Rectal smooth muscle tissue (tissue), 1 donor: ENCODE results near the gene C1QL1.

ENCODE experiments used
- H3K27ac ChIP-seq: one replicate; pipeline ENCODE4 v1.7.0; 2013; ENCODE audit warnings: low read depth, low read length, inconsistent platforms
- H3K27me3 ChIP-seq: one replicate; pipeline ENCODE4 v1.7.0; 2013; ENCODE audit warnings: low read length; ENCODE audit not compliant: control insufficient read depth, insufficient read depth
- H3K36me3 ChIP-seq: one replicate; pipeline ENCODE4 v1.7.0; 2013; ENCODE audit warnings: low read length; ENCODE audit not compliant: control insufficient read depth, insufficient read depth
- H3K4me1 ChIP-seq: one replicate; pipeline ENCODE4 v1.7.0; 2013; ENCODE audit warnings: low read length; ENCODE audit not compliant: control insufficient read depth, insufficient read depth
- H3K4me3 ChIP-seq: one replicate; pipeline ENCODE4 v1.7.0; 2013; ENCODE audit warnings: low read length
- H3K9ac ChIP-seq: one replicate; pipeline ENCODE4 v1.7.0; 2013; ENCODE audit warnings: low read length

C1QL1 gene

GRCh38 chr17:44968225-44969143, at the start of gene C1QL1:
TSS of gene C1QL1 (minus strand) at chr17:44968303. CDS start at chr17:44968048, 255 bp downstream.
- Histone ChIP-seq H3K9ac (no peak within 1 kb of the TSS), H3K27ac (no peak within 1 kb of the TSS), H3K36me3 (no peaks in the 10 kb centered on the region), H3K4me1 (peaks cover 7% of the 10 kb centered on the region), H3K27me3 (peaks cover 27% of the 10 kb centered on the region), H3K4me3 (peak within 1 kb of the TSS; percentile 78)

DNA sequence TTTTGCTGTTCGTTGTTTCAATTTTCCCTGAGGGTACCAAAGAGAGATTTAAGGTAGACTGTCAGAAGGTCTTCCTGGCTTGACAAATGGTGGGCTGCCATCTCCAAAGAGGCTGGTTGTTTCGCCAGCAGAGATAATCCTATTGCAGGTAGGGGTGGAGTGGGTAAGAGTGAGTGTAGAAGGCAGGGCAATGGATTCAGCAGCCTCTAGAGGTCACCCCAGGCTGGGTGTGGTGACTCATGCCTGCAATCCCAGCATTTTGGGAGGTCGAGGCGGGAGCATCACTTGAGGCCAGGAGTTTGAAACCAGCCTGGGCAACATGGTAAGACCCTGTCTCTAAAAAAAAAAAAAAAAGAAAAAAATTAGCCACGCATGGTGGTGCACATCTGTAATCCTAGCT, 48.7 kb upstream of the C1QL1 start:
- no peak overlapping the region for H3K4me3 ChIP-seq
- H3K9ac ChIP-seq = no peak overlapping the region
- H3K36me3 ChIP-seq = no peaks in the 10 kb centered on the region
- peaks cover 19% of the 10 kb centered on the region for H3K4me1 ChIP-seq
- H3K27ac ChIP-seq = no peak overlapping the region
- peaks cover 6% of the 10 kb centered on the region for H3K27me3 ChIP-seq

- Histone ChIP-seq H3K4me3 (no peak overlapping the region), H3K27me3 (peaks cover 4% of the 10 kb centered on the region), H3K9ac (no peak overlapping the region), H3K4me1 (peaks cover 14% of the 10 kb centered on the region), H3K27ac (no peak overlapping the region), H3K36me3 (no peaks in the 10 kb centered on the region)
Observed at GRCh38 chr17:45016237-45016636, 48.1 kb upstream of the C1QL1 start.

DNA sequence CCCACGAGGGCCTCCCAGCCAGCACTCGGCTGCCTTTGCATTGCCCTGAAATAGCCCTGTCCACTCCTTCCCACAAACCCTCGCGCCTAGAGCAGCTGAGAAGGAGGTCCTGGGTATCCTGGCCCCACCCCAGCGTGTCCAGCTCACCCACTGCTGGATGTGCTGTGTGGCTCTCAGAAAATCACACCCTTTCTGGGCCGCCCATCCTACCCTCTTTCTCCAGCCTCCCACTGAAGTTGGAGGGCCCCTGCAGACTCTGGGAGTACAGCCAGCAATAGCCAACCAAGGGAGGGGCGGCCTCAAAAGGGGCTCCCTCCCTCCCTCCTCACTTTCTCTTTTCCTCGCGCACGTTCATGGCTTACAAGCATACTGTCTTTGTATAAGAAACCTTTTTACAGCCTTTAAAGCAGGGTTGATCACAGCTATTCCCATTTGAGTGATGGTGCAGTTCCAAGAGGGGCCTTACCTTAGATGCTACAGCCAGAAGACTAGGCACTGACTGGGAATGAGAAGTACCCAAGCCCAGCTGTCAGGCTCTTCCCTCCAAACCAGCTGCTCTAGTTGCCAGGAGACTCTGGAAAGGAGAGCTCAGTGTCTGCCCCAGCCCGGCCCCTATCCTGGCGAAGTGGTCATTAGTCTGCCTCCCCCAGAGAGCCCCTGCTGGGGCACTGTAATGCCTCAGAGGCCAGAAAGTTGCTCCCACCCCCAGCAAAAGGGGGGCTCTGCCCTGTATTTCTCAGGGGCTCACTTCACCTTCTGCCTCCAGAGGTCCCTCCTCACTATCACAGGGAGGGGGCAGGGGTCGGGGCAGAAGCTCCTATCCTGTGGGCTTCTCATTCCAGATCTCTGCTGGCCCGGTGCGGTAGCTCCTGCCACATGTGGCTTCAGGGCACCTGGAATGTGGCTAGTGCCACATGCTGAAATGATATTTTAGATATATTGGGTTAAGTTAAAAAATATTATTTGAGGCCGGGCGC, 45.2 kb upstream of the C1QL1 start:
- Histone ChIP-seq H3K27ac (no peak overlapping the region), H3K9ac (no peak overlapping the region), H3K36me3 (no peaks in the 10 kb centered on the region), H3K27me3 (no peaks in the 10 kb centered on the region), H3K4me3 (peak overlapping the region; percentile 16), H3K4me1 (peaks cover 10% of the 10 kb centered on the region)

GRCh38 chr17:45011767-45012166, 43.7 kb upstream of the C1QL1 start:
- H3K9ac ChIP-seq = no peak overlapping the region
- no peaks in the 10 kb centered on the region for H3K36me3 ChIP-seq
- H3K27ac ChIP-seq = no peak overlapping the region
- H3K27me3 ChIP-seq = no peaks in the 10 kb centered on the region
- peaks cover 10% of the 10 kb centered on the region for H3K4me1 ChIP-seq
- no peak overlapping the region for H3K4me3 ChIP-seq

GRCh38 chr17:45009676-45010467, 41.8 kb upstream of the C1QL1 start:
- Histone ChIP-seq H3K4me1 (peaks cover 10% of the 10 kb centered on the region), H3K27ac (no peak overlapping the region), H3K4me3 (no peak overlapping the region), H3K27me3 (no peaks in the 10 kb centered on the region), H3K36me3 (no peaks in the 10 kb centered on the region), H3K9ac (no peak overlapping the region)

DNA sequence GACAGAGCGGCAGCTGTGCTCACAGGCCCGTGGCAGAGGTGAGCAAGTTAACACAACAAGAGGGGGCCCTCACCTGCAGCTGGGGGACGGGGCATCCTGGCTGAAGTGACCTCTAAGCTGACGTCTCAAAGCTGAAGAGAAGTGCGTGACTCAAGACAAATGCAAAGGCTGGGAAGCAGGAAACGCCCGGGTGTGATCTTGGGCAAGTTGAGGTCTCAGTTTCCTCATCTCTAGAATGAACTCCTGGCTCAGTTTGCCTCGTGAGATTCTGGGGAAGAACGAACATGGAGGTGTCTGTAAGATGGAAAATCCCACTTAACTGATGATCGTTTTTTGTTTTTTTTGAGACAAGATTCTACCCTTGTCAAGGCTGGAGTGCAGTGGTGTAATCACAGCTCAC, 40.1 kb upstream of the C1QL1 start:
- no peak overlapping the region for H3K27ac ChIP-seq
- H3K36me3 ChIP-seq = no peaks in the 10 kb centered on the region
- no peaks in the 10 kb centered on the region for H3K27me3 ChIP-seq
- H3K4me3 ChIP-seq = no peak overlapping the region
- peaks cover 7% of the 10 kb centered on the region for H3K4me1 ChIP-seq
- no peak overlapping the region for H3K9ac ChIP-seq

DNA sequence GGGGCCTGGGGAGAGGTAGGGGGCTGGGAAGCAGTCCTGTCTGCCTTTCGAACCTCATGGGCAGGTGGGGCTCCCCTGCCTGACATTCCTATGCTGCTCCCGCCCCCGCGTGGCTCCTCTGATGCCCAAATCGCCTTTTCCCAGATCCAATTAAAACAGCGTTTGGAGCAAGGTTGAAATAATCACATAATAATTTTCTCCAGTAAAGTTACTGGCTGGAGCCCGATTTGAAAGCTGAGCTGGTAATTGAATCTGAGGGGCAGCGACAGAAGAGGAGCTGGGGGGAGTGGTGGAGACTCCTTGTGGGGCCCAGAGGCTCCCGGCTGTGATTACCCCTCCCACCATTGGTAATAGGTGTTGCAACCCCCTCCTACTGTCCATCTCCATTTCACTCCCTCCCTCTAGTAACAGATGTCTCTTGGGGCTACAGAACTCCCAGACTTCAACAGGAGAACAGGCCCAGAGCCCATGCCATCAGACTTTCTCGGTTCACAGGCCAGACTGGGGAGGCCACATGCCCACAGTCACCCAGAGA, 38.9 kb upstream of the C1QL1 start:
- Histone ChIP-seq H3K36me3 (no peaks in the 10 kb centered on the region), H3K27ac (no peak overlapping the region), H3K4me3 (no peak overlapping the region), H3K9ac (no peak overlapping the region), H3K27me3 (no peaks in the 10 kb centered on the region), H3K4me1 (no peaks in the 10 kb centered on the region)

GRCh38 chr17:45005700-45006099, 37.6 kb upstream of the C1QL1 start:
- H3K9ac ChIP-seq = no peak overlapping the region

GRCh38 chr17:45004388-45004787, 36.3 kb upstream of the C1QL1 start:
- Histone ChIP-seq H3K27ac (no peak overlapping the region), H3K36me3 (no peaks in the 10 kb centered on the region), H3K9ac (no peak overlapping the region), H3K4me3 (no peak overlapping the region), H3K4me1 (no peaks in the 10 kb centered on the region), H3K27me3 (no peaks in the 10 kb centered on the region)

More at GRCh38 chr17:45005700-45006099, 37.6 kb upstream of the C1QL1 start:
- H3K4me1 ChIP-seq = no peaks in the 10 kb centered on the region
- no peak overlapping the region for H3K27ac ChIP-seq
- no peaks in the 10 kb centered on the region for H3K36me3 ChIP-seq
- H3K4me3 ChIP-seq = no peak overlapping the region
- no peaks in the 10 kb centered on the region for H3K27me3 ChIP-seq

DNA sequence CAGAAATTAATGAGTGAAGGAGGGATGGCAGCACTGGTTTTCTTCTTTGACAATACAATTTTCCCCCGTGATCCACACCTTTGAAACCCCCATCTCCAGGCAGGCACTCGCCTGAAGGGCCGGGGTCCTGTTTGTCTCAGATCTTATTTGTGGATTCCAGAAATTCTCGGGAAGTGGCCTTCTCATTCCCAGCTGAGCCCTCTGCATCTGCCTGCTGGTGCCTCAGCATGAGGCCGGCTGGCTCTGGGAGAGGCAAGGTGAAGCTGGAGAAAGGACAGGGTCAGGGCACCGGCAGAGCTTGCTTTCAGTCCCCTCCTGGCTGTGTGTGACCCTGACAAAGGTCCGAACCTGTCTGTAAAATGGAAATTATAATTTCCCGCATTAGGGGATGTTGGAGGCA, 35.8 kb upstream of the C1QL1 start:
- Histone ChIP-seq H3K27me3 (no peaks in the 10 kb centered on the region), H3K4me1 (no peaks in the 10 kb centered on the region), H3K27ac (no peak overlapping the region), H3K9ac (no peak overlapping the region), H3K36me3 (no peaks in the 10 kb centered on the region), H3K4me3 (no peak overlapping the region)
